K562 (cell line): ENCODE measurements around the gene MEIS1. TPM values are rescaled to one million over a fixed set of nuclear protein-coding genes. Genes with fewer than 3 reads are reported as not detected.

Source experiments
- ATAC-seq: fragments of 200-7000 bp; cut with Tn5 transposase; 3 replicates; pipeline ENCODE4 v1.9.1; 2020; ENCODE audit warnings: moderate library complexity
- BruUV-seq: library from RNA; stranded (reverse); fragments of 400-500 nt; replicated peaks from 2 replicates; lab custom pipeline; 2021; lab: Mats Ljungman, UMichigan
- CTCF ChIA-PET: fragments of 300-600 bp; formaldehyde crosslinking; extraction: SDS; loops from one replicate; lab custom pipeline; 2021; ENCODE audit warnings: low intra/inter-chr PET ratio; lab: Yijun Ruan, JAX
- POLR2A ChIA-PET: fragments of 300-600, 350-650 bp; sonication (Branson Sonifier 250); formaldehyde crosslinking; extraction: SDS; loops from one replicate; lab custom pipeline; 2021; ENCODE audit warnings: antibody characterized with exemption, inconsistent platforms; lab: Yijun Ruan, JAX
- DNase-seq, 4 experiments: peaks; one replicate each; pipeline versions ENCODE4 v3.0.0 to v3.0.0-alpha.2; 2011 to 2018; ENCODE audit warnings: low spot score in 3 of 4, mixed read lengths in 3 of 4; ENCODE audit errors: extremely low read depth in 1 of 4
- FAIRE-seq: peaks from 2 replicates; lab custom pipeline; 2011; peaks lifted over from hg19 to GRCh38; lab: Jason Lieb, UNC
- H2AFZ ChIP-seq: 2 replicates; pipeline ENCODE4 v1.6.0; 2011; ENCODE audit warnings: low read depth, low read length, control low read depth, inconsistent platforms
- H3K27ac ChIP-seq: fragments of 200-600 bp; 3 replicates; pipeline ENCODE4 v1.8.0; 2011; ENCODE audit warnings: low read depth, mild to moderate bottlenecking, control low read depth, inconsistent platforms, low read length, moderate library complexity, mixed read lengths; ENCODE audit errors: extremely low read depth
- H3K27me3 ChIP-seq, 2 experiments: fragments of 300-600 bp in 1 of 2; 2 replicates in 1 of 2; 3 replicates in 1 of 2; pipeline versions ENCODE4 v1.6.0 to v1.8.0; 2011; ENCODE audit warnings: inconsistent platforms in 2 of 2, low read length in 2 of 2, mild to moderate bottlenecking in 1 of 2, mixed read lengths in 1 of 2, moderate library complexity in 1 of 2; ENCODE audit not compliant: control insufficient read depth in 2 of 2, insufficient read depth in 2 of 2
- H3K36me3 ChIP-seq: fragments of 300-600 bp; 3 replicates; pipeline ENCODE4 v1.8.0; 2011; ENCODE audit warnings: mild to moderate bottlenecking, low read length, inconsistent platforms; ENCODE audit not compliant: control insufficient read depth, insufficient read depth
- H3K4me1 ChIP-seq, 2 experiments: fragments of 200-600 bp in 1 of 2; replicated peaks in 1 of 2; 2 replicates in 1 of 2; 3 replicates in 1 of 2; pipeline versions ENCODE4 v1.5.1 to v1.8.0; 2011; ENCODE audit warnings: inconsistent platforms in 2 of 2, low read length in 2 of 2, mild to moderate bottlenecking in 1 of 2, mixed read lengths in 1 of 2, moderate library complexity in 1 of 2; ENCODE audit not compliant: control insufficient read depth in 2 of 2, insufficient read depth in 2 of 2
- H3K4me2 ChIP-seq: 2 replicates; pipeline ENCODE4 v1.6.1; 2011; ENCODE audit warnings: low read length, control low read depth, inconsistent platforms, mixed read lengths; ENCODE audit not compliant: insufficient read depth
- H3K4me3 ChIP-seq: fragments of 200-600 bp; sonication (generic), shearing (Covaris generic); 2 replicates; pipeline ENCODE4 v1.5.1; 2016; ENCODE audit warnings: control low read depth, inconsistent platforms
- H3K79me2 ChIP-seq: fragments of 200-600 bp; 3 replicates; pipeline ENCODE4 v1.8.0; 2011; ENCODE audit warnings: low read length, inconsistent platforms; ENCODE audit not compliant: control insufficient read depth, insufficient read depth
- H3K9ac ChIP-seq, 2 experiments: 2 replicates each; pipeline versions ENCODE4 v1.6.0 to v1.6.1; 2011; ENCODE audit warnings: low read depth in 2 of 2, low read length in 2 of 2, control low read depth in 1 of 2, inconsistent platforms in 1 of 2, mild to moderate bottlenecking in 1 of 2, mixed read lengths in 1 of 2; ENCODE audit not compliant: insufficient read depth in 1 of 2
- H3K9me1 ChIP-seq: one replicate; pipeline ENCODE4 v1.6.0; 2011; ENCODE audit warnings: inconsistent platforms, mild to moderate bottlenecking, low read length, moderate library complexity; ENCODE audit not compliant: control insufficient read depth, insufficient read depth
- H3K9me3 ChIP-seq: replicated peaks from 2 replicates; pipeline ENCODE4 v1.5.1; 2011; ENCODE audit warnings: low read depth, low read length, inconsistent platforms; ENCODE audit not compliant: control insufficient read depth, insufficient read depth
- H4K20me1 ChIP-seq: replicated peaks from 2 replicates; pipeline ENCODE4 v1.6.1; 2011; ENCODE audit warnings: low read length, inconsistent platforms, mixed read lengths; ENCODE audit not compliant: control insufficient read depth, insufficient read depth
- ELF2 ChIP-seq: fragments of 250-450 bp; sonication (Bioruptor Pico); IDR thresholded peaks from 2 replicates; pipeline ENCODE4 v1.5.0; 2021; ENCODE audit warnings: mild to moderate bottlenecking
- KLF6 ChIP-seq: fragments of 250-450 bp; sonication (Bioruptor Pico); IDR thresholded peaks from 2 replicates; pipeline ENCODE4 v1.4.0; 2020; ENCODE audit warnings: mild to moderate bottlenecking, moderate library complexity, borderline replicate concordance
- NCOA2 ChIP-seq, 2 experiments: fragments of 450-650 bp; IDR thresholded peaks; 2 replicates each; pipeline ENCODE4 v1.6.1; 2018; ENCODE audit warnings: mild to moderate bottlenecking in 2 of 2, moderate library complexity in 1 of 2; ENCODE audit not compliant: partially characterized antibody in 2 of 2
- RBM39 ChIP-seq: fragments of 200-400 bp; formaldehyde crosslinking; optimal IDR thresholded peaks from 2 replicates; pipeline ENCODE3; 2018; ENCODE audit warnings: low read depth, low read length
- TGIF2 ChIP-seq: sonication (generic); formaldehyde crosslinking; IDR thresholded peaks from 2 replicates; pipeline ENCODE4 v1.8.1; 2022; ENCODE audit warnings: mild to moderate bottlenecking, missing genetic modification reagents, moderate library complexity
- ZNF639 ChIP-seq, 2 experiments: fragments of 200-800 bp in 1 of 2; sonication (Bioruptor generic) in 1 of 2; sonication (generic) in 1 of 2; formaldehyde crosslinking in 1 of 2; IDR thresholded peaks in 1 of 2; conservative IDR thresholded peaks in 1 of 2; 2 replicates each; pipeline versions ENCODE4 v1.5.0 to v1.6.1; 2016 to 2020; ENCODE audit warnings: missing compliant biosample characterization in 1 of 2, missing genetic modification characterization in 1 of 2, missing genetic modification reagents in 1 of 2
- WGBS: fragments of 100-300 bp; shearing (Covaris generic); methylation state at CpG from one replicate; pipeline ENCODE4 v1.1.6; 2016; ENCODE audit warnings: low coverage, mixed read lengths; ENCODE audit not compliant: insufficient coverage; ENCODE audit errors: missing lambda C conversion rate; 5-methylcytosine and 5-hydroxymethylcytosine counted together
- in situ Hi-C: fragments of 300-500 bp; cut with MboI; formaldehyde crosslinking; loops from 4 replicates; pipeline ENCODE4 v1.15.0; 2018; ENCODE audit warnings: inconsistent platforms, mixed read lengths
- intact Hi-C: fragments of 100-400 bp; cut with micrococcal nuclease; formaldehyde crosslinking; loops from 2 replicates; pipeline ENCODE4 v1.14.2; 2022
- polyA plus RNA-seq, 8 experiments: library from polyadenylated mRNA; depleted of rRNA in 4 of 8; stranded (reverse) in 5 of 8; unstranded in 3 of 8; fragments of >200 nt; fragmentation: Nextera tagmentation in 2 of 8; fragmentation: Illumina TruSeq in 1 of 8; extraction: Ambion mirVana in 2 of 8; extraction: Trizol in 1 of 8; gene quantifications; 2 replicates each; pipeline versions ENCODE4 v1.2.1 to v1.2.3, GENCODE V29; 2011 to 2014; ENCODE audit warnings: inconsistent platforms in 1 of 8, missing spikeins in 1 of 8
- total RNA-seq, 7 experiments: library from RNA; depleted of rRNA in 6 of 7; stranded (reverse); fragments of >200 nt in 6 of 7; fragmentation: Illumina TruSeq in 2 of 7; extraction: Trizol in 2 of 7; gene quantifications; 2 replicates each; pipeline versions ENCODE4 v1.2.1 to v1.2.3, GENCODE V29; 2011 to 2021; ENCODE audit warnings: low replicate concordance in 1 of 7
- TF ChIP-seq, protein P1 (sequence below): sonication (generic); formaldehyde crosslinking; IDR thresholded peaks from 2 replicates; pipeline ENCODE4 v1.8.0; 2022; ENCODE audit warnings: missing genetic modification reagents, mild to moderate bottlenecking, borderline replicate concordance

MEIS1 gene
- total and polyA plus RNA-seq, 9 of the 15 experiments (the other 6 are each of a cell fraction or from before 2014, with no cell fraction given), result 2.3 to 9.0 (median 5.9) TPM

GRCh38 chr2:66437691-66438497, 3.0 kb downstream of the MEIS1 start (continued):
- TF ChIP-seq, protein P1, sequence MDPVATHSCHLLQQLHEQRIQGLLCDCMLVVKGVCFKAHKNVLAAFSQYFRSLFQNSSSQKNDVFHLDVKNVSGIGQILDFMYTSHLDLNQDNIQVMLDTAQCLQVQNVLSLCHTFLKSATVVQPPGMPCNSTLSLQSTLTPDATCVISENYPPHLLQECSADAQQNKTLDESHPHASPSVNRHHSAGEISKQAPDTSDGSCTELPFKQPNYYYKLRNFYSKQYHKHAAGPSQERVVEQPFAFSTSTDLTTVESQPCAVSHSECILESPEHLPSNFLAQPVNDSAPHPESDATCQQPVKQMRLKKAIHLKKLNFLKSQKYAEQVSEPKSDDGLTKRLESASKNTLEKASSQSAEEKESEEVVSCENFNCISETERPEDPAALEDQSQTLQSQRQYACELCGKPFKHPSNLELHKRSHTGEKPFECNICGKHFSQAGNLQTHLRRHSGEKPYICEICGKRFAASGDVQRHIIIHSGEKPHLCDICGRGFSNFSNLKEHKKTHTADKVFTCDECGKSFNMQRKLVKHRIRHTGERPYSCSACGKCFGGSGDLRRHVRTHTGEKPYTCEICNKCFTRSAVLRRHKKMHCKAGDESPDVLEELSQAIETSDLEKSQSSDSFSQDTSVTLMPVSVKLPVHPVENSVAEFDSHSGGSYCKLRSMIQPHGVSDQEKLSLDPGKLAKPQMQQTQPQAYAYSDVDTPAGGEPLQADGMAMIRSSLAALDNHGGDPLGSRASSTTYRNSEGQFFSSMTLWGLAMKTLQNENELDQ (CRISPR knock-in tag), result no peak
- TF ChIP-seq, all 486 proteins: peak for 0

DNA sequence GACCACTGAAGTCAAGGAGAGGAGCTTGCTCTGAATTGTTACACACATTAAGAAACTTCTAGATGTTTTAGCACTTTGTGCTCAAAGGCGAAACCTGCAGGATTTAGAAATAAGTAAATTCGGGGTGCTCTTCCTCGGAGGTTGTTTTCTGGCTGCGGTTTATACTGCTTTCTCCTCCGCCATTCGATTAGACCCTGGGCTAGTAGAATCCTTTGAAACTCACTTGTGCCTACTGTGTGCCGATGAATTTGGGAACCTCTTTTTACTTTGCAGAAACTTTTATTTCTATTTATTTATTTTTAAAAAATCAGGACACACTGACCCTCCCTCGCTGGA, 3.5 kb downstream of the MEIS1 start:
- H3K27ac ChIP-seq, result no peak overlapping the region
- no TSS peak for BruUV-seq
- no peak overlapping the region for H3K4me2 ChIP-seq
- no peak overlapping the region for H3K9ac ChIP-seq
- H3K4me3 ChIP-seq, result no peak overlapping the region
- no peaks in the 10 kb centered on the region for H3K9me1 ChIP-seq
- H3K4me1 ChIP-seq, result peaks cover 0 to 15% of the 10 kb centered on the region in 2 experiments; a peak in 2 of 5 replicates
- no peaks in the 10 kb centered on the region for H3K9me3 ChIP-seq
- no peaks in the 10 kb centered on the region for H3K27me3 ChIP-seq
- ChIA-PET CTCF (no interaction called here), POLR2A (no interaction called here)
- in situ Hi-C loops (no loop called here), intact Hi-C loops (loop anchor here (5.0 to 10.0 kb wide), 2 partner anchors 44 to 1036 kb away; no protein-coding TSS in a partner anchor)
- 81% methylated on average over 8 of the region's 8 CpGs for WGBS
- DNase-seq, result no peak
- H4K20me1 ChIP-seq, result no peaks in the 10 kb centered on the region
- ATAC-seq, result no peak
- no peak overlapping the region for H2AFZ ChIP-seq
- peaks cover 21% of the 10 kb centered on the region for H3K36me3 ChIP-seq
- FAIRE-seq, result no peak
- H3K79me2 ChIP-seq, result peaks cover 16% of the 10 kb centered on the region; the same call in 2 of the 3 replicates
- TF ChIP-seq TGIF2 (CRISPR knock-in tag) (no peak), KLF6 (CRISPR knock-in tag) (no peak), RBM39 (no peak), ZNF639 (CRISPR knock-in tag; conservative IDR thresholded peaks at IDR 0.05 in 1 of 2, IDR thresholded peaks at IDR 0.05 in 1 of 2) (no peak), ELF2 (CRISPR knock-in tag) (no peak), NCOA2 (IDR thresholded peaks at IDR 0.05; ENCODE audit: partially characterized antibody in 2 of 2) (no peak)
